GM19023 (cell line): ENCODE measurements around the gene COL18A1.
"Not testable (repeated sequence)": the region's sequence is repeated elsewhere in the genome, so short reads cannot be mapped to it uniquely, and the experiment has no call there.

ENCODE experiments used
- ATAC-seq: cut with Tn5 transposase; IDR thresholded peaks from one replicate; pipeline ENCODE4 v1.9.1; 2021; ENCODE audit warnings: mild to moderate bottlenecking, moderate library complexity; ENCODE audit not compliant: unreplicated experiment

Gene COL18A1

GRCh38 chr21:45404730-45405270, at the start of gene COL18A1:
TSS of gene COL18A1 (plus strand) at chr21:45405165. CDS start at chr21:45405231, 66 bp downstream.
- ATAC-seq = no peak

GRCh38 chr21:45355573-45355972, 49.4 kb upstream of the COL18A1 start:
- no peak for ATAC-seq

- ATAC-seq = no peak
These were observed 48.7 kb upstream of the COL18A1 start for GRCh38 chr21:45356251-45356650.

GRCh38 chr21:45356653-45357435, 48.1 kb upstream of the COL18A1 start:
- ATAC-seq = no peak

GRCh38 chr21:45357436-45358260, 47.3 kb upstream of the COL18A1 start:
- no peak for ATAC-seq

- ATAC-seq = no peak
These were observed 46.7 kb upstream of the COL18A1 start for GRCh38 chr21:45358261-45358670.

GRCh38 chr21:45358711-45359310, 46.2 kb upstream of the COL18A1 start:
- ATAC-seq = no peak

GRCh38 chr21:45359451-45360217, 45.3 kb upstream of the COL18A1 start:
- no peak for ATAC-seq

GRCh38 chr21:45361033-45361997, 43.6 kb upstream of the COL18A1 start:
- no peak for ATAC-seq

- no peak for ATAC-seq
These were observed 42.8 kb upstream of the COL18A1 start for GRCh38 chr21:45362077-45362747.

GRCh38 chr21:45362748-45363145, 42.2 kb upstream of the COL18A1 start:
- no peak for ATAC-seq

GRCh38 chr21:45363272-45363671, 41.7 kb upstream of the COL18A1 start:
- not testable (repeated sequence) for ATAC-seq

GRCh38 chr21:45363921-45364467, 41.0 kb upstream of the COL18A1 start:
- ATAC-seq = no peak

- ATAC-seq = no peak
These were observed 40.3 kb upstream of the COL18A1 start for GRCh38 chr21:45364468-45365185.

- ATAC-seq = no peak
These were observed 39.8 kb upstream of the COL18A1 start for GRCh38 chr21:45365186-45365607.

- no peak for ATAC-seq
These were observed 39.2 kb upstream of the COL18A1 start for GRCh38 chr21:45365608-45366241.

GRCh38 chr21:45366476-45366875, 38.5 kb upstream of the COL18A1 start:
- ATAC-seq = no peak
